K562 (cell line): ENCODE measurements around the gene PGP. TPM values are rescaled to one million over a fixed set of nuclear protein-coding genes. Genes with fewer than 3 reads are reported as not detected.

ENCODE experiments used
- ATAC-seq: fragments of 200-7000 bp; cut with Tn5 transposase; 3 replicates; pipeline ENCODE4 v1.9.1; 2020; ENCODE audit warnings: moderate library complexity
- BruUV-seq: library from RNA; stranded (reverse); fragments of 400-500 nt; replicated peaks from 2 replicates; lab custom pipeline; 2021; lab: Mats Ljungman, UMichigan
- CTCF ChIA-PET: fragments of 300-600 bp; formaldehyde crosslinking; extraction: SDS; loops from one replicate; lab custom pipeline; 2021; ENCODE audit warnings: low intra/inter-chr PET ratio; lab: Yijun Ruan, JAX
- POLR2A ChIA-PET: fragments of 300-600, 350-650 bp; sonication (Branson Sonifier 250); formaldehyde crosslinking; extraction: SDS; loops from one replicate; lab custom pipeline; 2021; ENCODE audit warnings: antibody characterized with exemption, inconsistent platforms; lab: Yijun Ruan, JAX
- DNase-seq, 4 experiments: peaks; one replicate each; pipeline versions ENCODE4 v3.0.0 to v3.0.0-alpha.2; 2011 to 2018; ENCODE audit warnings: low spot score in 3 of 4, mixed read lengths in 3 of 4; ENCODE audit errors: extremely low read depth in 1 of 4
- FAIRE-seq: peaks from 2 replicates; lab custom pipeline; 2011; peaks lifted over from hg19 to GRCh38; lab: Jason Lieb, UNC
- H2AFZ ChIP-seq: 2 replicates; pipeline ENCODE4 v1.6.0; 2011; ENCODE audit warnings: low read depth, low read length, control low read depth, inconsistent platforms
- H3K27ac ChIP-seq: fragments of 200-600 bp; 3 replicates; pipeline ENCODE4 v1.8.0; 2011; ENCODE audit warnings: low read depth, mild to moderate bottlenecking, control low read depth, inconsistent platforms, low read length, moderate library complexity, mixed read lengths; ENCODE audit errors: extremely low read depth
- H3K27me3 ChIP-seq, 2 experiments: fragments of 300-600 bp in 1 of 2; 2 replicates in 1 of 2; 3 replicates in 1 of 2; pipeline versions ENCODE4 v1.6.0 to v1.8.0; 2011; ENCODE audit warnings: inconsistent platforms in 2 of 2, low read length in 2 of 2, mild to moderate bottlenecking in 1 of 2, mixed read lengths in 1 of 2, moderate library complexity in 1 of 2; ENCODE audit not compliant: control insufficient read depth in 2 of 2, insufficient read depth in 2 of 2
- H3K36me3 ChIP-seq: fragments of 300-600 bp; 3 replicates; pipeline ENCODE4 v1.8.0; 2011; ENCODE audit warnings: mild to moderate bottlenecking, low read length, inconsistent platforms; ENCODE audit not compliant: control insufficient read depth, insufficient read depth
- H3K4me1 ChIP-seq, 2 experiments: fragments of 200-600 bp in 1 of 2; replicated peaks in 1 of 2; 2 replicates in 1 of 2; 3 replicates in 1 of 2; pipeline versions ENCODE4 v1.5.1 to v1.8.0; 2011; ENCODE audit warnings: inconsistent platforms in 2 of 2, low read length in 2 of 2, mild to moderate bottlenecking in 1 of 2, mixed read lengths in 1 of 2, moderate library complexity in 1 of 2; ENCODE audit not compliant: control insufficient read depth in 2 of 2, insufficient read depth in 2 of 2
- H3K4me2 ChIP-seq: 2 replicates; pipeline ENCODE4 v1.6.1; 2011; ENCODE audit warnings: low read length, control low read depth, inconsistent platforms, mixed read lengths; ENCODE audit not compliant: insufficient read depth
- H3K4me3 ChIP-seq: fragments of 200-600 bp; sonication (generic), shearing (Covaris generic); 2 replicates; pipeline ENCODE4 v1.5.1; 2016; ENCODE audit warnings: control low read depth, inconsistent platforms
- H3K79me2 ChIP-seq: fragments of 200-600 bp; 3 replicates; pipeline ENCODE4 v1.8.0; 2011; ENCODE audit warnings: low read length, inconsistent platforms; ENCODE audit not compliant: control insufficient read depth, insufficient read depth
- H3K9ac ChIP-seq, 2 experiments: 2 replicates each; pipeline versions ENCODE4 v1.6.0 to v1.6.1; 2011; ENCODE audit warnings: low read depth in 2 of 2, low read length in 2 of 2, control low read depth in 1 of 2, inconsistent platforms in 1 of 2, mild to moderate bottlenecking in 1 of 2, mixed read lengths in 1 of 2; ENCODE audit not compliant: insufficient read depth in 1 of 2
- H3K9me1 ChIP-seq: one replicate; pipeline ENCODE4 v1.6.0; 2011; ENCODE audit warnings: inconsistent platforms, mild to moderate bottlenecking, low read length, moderate library complexity; ENCODE audit not compliant: control insufficient read depth, insufficient read depth
- H3K9me3 ChIP-seq: replicated peaks from 2 replicates; pipeline ENCODE4 v1.5.1; 2011; ENCODE audit warnings: low read depth, low read length, inconsistent platforms; ENCODE audit not compliant: control insufficient read depth, insufficient read depth
- H4K20me1 ChIP-seq: replicated peaks from 2 replicates; pipeline ENCODE4 v1.6.1; 2011; ENCODE audit warnings: low read length, inconsistent platforms, mixed read lengths; ENCODE audit not compliant: control insufficient read depth, insufficient read depth
- GABPB1 ChIP-seq: sonication (generic); formaldehyde crosslinking; IDR thresholded peaks from 2 replicates; pipeline ENCODE4 v1.8.0; 2022; ENCODE audit warnings: mild to moderate bottlenecking, missing genetic modification reagents
- ILK ChIP-seq: fragments of 450-650 bp; IDR thresholded peaks from 2 replicates; pipeline ENCODE4 v1.6.1; 2016; ENCODE audit warnings: missing genetic modification characterization, low read depth, mild to moderate bottlenecking, missing compliant biosample characterization, moderate library complexity, borderline replicate concordance
- MEF2D ChIP-seq: conservative IDR thresholded peaks from 2 replicates; pipeline ENCODE4 v1.6.1; 2016; ENCODE audit warnings: low read depth, missing genetic modification characterization, missing compliant biosample characterization
- OTX1 ChIP-seq: fragments of 450-650 bp; formaldehyde crosslinking; IDR thresholded peaks from 2 replicates; pipeline ENCODE4 v1.4.0; 2022; ENCODE audit warnings: mild to moderate bottlenecking
- POLR3A ChIP-seq: IDR thresholded peaks from 2 replicates; pipeline ENCODE4 v1.6.1; 2011; ENCODE audit warnings: borderline replicate concordance, mild to moderate bottlenecking, moderate library complexity; ENCODE audit not compliant: insufficient read length, insufficient read depth; ENCODE audit errors: extremely low read depth
- PYGO2 ChIP-seq: fragments of 450-650 bp; IDR thresholded peaks from 2 replicates; pipeline ENCODE4 v1.6.1; 2016; ENCODE audit warnings: mild to moderate bottlenecking, missing genetic modification characterization, moderate library complexity, missing compliant biosample characterization
- TAF15 ChIP-seq: fragments of 200-400 bp; formaldehyde crosslinking; IDR thresholded peaks from 2 replicates; pipeline ENCODE4 v1.6.1; 2017; ENCODE audit warnings: mild to moderate bottlenecking, low read depth, low read length, moderate library complexity
- ZNF280B ChIP-seq: fragments of 250-450 bp; sonication (Bioruptor Pico); IDR thresholded peaks from 2 replicates; pipeline ENCODE4 v1.5.1; 2021; ENCODE audit warnings: mild to moderate bottlenecking
- WGBS: fragments of 100-300 bp; shearing (Covaris generic); methylation state at CpG from one replicate; pipeline ENCODE4 v1.1.6; 2016; ENCODE audit warnings: low coverage, mixed read lengths; ENCODE audit not compliant: insufficient coverage; ENCODE audit errors: missing lambda C conversion rate; 5-methylcytosine and 5-hydroxymethylcytosine counted together
- in situ Hi-C: fragments of 300-500 bp; cut with MboI; formaldehyde crosslinking; loops from 4 replicates; pipeline ENCODE4 v1.15.0; 2018; ENCODE audit warnings: inconsistent platforms, mixed read lengths
- intact Hi-C: fragments of 100-400 bp; cut with micrococcal nuclease; formaldehyde crosslinking; loops from 2 replicates; pipeline ENCODE4 v1.14.2; 2022
- polyA plus RNA-seq, 8 experiments: library from polyadenylated mRNA; depleted of rRNA in 4 of 8; stranded (reverse) in 5 of 8; unstranded in 3 of 8; fragments of >200 nt; fragmentation: Nextera tagmentation in 2 of 8; fragmentation: Illumina TruSeq in 1 of 8; extraction: Ambion mirVana in 2 of 8; extraction: Trizol in 1 of 8; gene quantifications; 2 replicates each; pipeline versions ENCODE4 v1.2.1 to v1.2.3, GENCODE V29; 2011 to 2014; ENCODE audit warnings: inconsistent platforms in 1 of 8, missing spikeins in 1 of 8
- total RNA-seq, 7 experiments: library from RNA; depleted of rRNA in 6 of 7; stranded (reverse); fragments of >200 nt in 6 of 7; fragmentation: Illumina TruSeq in 2 of 7; extraction: Trizol in 2 of 7; gene quantifications; 2 replicates each; pipeline versions ENCODE4 v1.2.1 to v1.2.3, GENCODE V29; 2011 to 2021; ENCODE audit warnings: low replicate concordance in 1 of 7
- TF ChIP-seq, protein P1 (sequence below): fragments of 200-600 bp; sonication (generic); IDR thresholded peaks from one replicate; pipeline ENCODE4 v1.6.1; 2012; ENCODE audit warnings: mild to moderate bottlenecking, low read depth, low read length, inconsistent platforms

PGP gene
- total and polyA plus RNA-seq, 9 of the 15 experiments (the other 6 are each of a cell fraction or from before 2014, with no cell fraction given): 1.1 to 57.6 (median 19.6) TPM

- no peak overlapping the region for H3K27ac ChIP-seq
- peaks cover 8% of the 10 kb centered on the region; the same call in 1 of the 3 replicates for H3K36me3 ChIP-seq
- H3K9ac ChIP-seq: peak overlapping the region in 1 of 2 experiments; percentile 83; a peak in 2 of 4 replicates
- DNase-seq: no peak
- H4K20me1 ChIP-seq: no peaks in the 10 kb centered on the region; the same call in 1 of the 2 replicates
- no peak overlapping the region for H3K4me2 ChIP-seq
- no peaks in the 10 kb centered on the region for H3K79me2 ChIP-seq
- H3K4me3 ChIP-seq: no peak overlapping the region
- no peaks in the 10 kb centered on the region for H3K9me3 ChIP-seq
- no peaks in the 10 kb centered on the region for H3K9me1 ChIP-seq
- in situ Hi-C loops: no loop called here
- ATAC-seq: no peak
- no peak overlapping the region for H2AFZ ChIP-seq
- ChIA-PET CTCF (no interaction called here), POLR2A (no interaction called here)
- H3K4me1 ChIP-seq: peaks cover 2 to 95% of the 10 kb centered on the region in 2 experiments; a peak in 3 of 5 replicates
- BruUV-seq: no TSS peak
- FAIRE-seq: no peak
- intact Hi-C loops: no loop called here
- WGBS: 85% methylated on average over 15 of the region's 20 CpGs
- H3K27me3 ChIP-seq: no peaks in the 10 kb centered on the region
- TF ChIP-seq ILK (no peak), TAF15 (no peak), OTX1 (no peak), ZNF280B (no peak), MEF2D (tag) (no peak), POLR3A (no peak), PYGO2 (tag) (no peak), GABPB1 (CRISPR knock-in tag) (no peak)
- TF ChIP-seq, protein P1, sequence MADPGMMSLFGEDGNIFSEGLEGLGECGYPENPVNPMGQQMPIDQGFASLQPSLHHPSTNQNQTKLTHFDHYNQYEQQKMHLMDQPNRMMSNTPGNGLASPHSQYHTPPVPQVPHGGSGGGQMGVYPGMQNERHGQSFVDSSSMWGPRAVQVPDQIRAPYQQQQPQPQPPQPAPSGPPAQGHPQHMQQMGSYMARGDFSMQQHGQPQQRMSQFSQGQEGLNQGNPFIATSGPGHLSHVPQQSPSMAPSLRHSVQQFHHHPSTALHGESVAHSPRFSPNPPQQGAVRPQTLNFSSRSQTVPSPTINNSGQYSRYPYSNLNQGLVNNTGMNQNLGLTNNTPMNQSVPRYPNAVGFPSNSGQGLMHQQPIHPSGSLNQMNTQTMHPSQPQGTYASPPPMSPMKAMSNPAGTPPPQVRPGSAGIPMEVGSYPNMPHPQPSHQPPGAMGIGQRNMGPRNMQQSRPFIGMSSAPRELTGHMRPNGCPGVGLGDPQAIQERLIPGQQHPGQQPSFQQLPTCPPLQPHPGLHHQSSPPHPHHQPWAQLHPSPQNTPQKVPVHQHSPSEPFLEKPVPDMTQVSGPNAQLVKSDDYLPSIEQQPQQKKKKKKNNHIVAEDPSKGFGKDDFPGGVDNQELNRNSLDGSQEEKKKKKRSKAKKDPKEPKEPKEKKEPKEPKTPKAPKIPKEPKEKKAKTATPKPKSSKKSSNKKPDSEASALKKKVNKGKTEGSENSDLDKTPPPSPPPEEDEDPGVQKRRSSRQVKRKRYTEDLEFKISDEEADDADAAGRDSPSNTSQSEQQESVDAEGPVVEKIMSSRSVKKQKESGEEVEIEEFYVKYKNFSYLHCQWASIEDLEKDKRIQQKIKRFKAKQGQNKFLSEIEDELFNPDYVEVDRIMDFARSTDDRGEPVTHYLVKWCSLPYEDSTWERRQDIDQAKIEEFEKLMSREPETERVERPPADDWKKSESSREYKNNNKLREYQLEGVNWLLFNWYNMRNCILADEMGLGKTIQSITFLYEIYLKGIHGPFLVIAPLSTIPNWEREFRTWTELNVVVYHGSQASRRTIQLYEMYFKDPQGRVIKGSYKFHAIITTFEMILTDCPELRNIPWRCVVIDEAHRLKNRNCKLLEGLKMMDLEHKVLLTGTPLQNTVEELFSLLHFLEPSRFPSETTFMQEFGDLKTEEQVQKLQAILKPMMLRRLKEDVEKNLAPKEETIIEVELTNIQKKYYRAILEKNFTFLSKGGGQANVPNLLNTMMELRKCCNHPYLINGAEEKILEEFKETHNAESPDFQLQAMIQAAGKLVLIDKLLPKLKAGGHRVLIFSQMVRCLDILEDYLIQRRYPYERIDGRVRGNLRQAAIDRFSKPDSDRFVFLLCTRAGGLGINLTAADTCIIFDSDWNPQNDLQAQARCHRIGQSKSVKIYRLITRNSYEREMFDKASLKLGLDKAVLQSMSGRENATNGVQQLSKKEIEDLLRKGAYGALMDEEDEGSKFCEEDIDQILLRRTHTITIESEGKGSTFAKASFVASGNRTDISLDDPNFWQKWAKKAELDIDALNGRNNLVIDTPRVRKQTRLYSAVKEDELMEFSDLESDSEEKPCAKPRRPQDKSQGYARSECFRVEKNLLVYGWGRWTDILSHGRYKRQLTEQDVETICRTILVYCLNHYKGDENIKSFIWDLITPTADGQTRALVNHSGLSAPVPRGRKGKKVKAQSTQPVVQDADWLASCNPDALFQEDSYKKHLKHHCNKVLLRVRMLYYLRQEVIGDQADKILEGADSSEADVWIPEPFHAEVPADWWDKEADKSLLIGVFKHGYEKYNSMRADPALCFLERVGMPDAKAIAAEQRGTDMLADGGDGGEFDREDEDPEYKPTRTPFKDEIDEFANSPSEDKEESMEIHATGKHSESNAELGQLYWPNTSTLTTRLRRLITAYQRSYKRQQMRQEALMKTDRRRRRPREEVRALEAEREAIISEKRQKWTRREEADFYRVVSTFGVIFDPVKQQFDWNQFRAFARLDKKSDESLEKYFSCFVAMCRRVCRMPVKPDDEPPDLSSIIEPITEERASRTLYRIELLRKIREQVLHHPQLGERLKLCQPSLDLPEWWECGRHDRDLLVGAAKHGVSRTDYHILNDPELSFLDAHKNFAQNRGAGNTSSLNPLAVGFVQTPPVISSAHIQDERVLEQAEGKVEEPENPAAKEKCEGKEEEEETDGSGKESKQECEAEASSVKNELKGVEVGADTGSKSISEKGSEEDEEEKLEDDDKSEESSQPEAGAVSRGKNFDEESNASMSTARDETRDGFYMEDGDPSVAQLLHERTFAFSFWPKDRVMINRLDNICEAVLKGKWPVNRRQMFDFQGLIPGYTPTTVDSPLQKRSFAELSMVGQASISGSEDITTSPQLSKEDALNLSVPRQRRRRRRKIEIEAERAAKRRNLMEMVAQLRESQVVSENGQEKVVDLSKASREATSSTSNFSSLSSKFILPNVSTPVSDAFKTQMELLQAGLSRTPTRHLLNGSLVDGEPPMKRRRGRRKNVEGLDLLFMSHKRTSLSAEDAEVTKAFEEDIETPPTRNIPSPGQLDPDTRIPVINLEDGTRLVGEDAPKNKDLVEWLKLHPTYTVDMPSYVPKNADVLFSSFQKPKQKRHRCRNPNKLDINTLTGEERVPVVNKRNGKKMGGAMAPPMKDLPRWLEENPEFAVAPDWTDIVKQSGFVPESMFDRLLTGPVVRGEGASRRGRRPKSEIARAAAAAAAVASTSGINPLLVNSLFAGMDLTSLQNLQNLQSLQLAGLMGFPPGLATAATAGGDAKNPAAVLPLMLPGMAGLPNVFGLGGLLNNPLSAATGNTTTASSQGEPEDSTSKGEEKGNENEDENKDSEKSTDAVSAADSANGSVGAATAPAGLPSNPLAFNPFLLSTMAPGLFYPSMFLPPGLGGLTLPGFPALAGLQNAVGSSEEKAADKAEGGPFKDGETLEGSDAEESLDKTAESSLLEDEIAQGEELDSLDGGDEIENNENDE: no peak
These were observed 32.7 kb downstream of the PGP start for GRCh38 chr16:2181952-2182351.
